ENCODE results near the gene SLC22A7.

Gene SLC22A7

DNA sequence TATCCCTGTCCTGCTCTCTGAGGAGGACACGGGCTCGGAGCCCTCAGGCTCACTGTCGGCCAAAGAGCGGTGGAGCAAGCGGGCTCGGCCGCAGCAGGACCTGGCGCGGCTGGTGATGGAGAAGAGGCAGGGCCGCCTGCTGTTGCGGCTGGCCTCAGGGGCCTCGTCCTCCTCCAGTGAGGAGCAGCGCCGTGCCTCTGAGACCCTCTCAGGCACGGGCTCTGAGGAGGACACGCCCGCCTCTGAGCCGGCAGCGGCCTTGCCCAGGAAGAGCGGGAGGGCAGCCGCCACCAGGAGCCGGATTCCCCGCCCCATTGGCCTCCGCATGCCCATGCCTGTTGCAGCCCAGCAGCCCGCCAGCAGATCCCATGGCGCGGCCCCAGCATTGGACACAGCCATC, 14.2 kb upstream of the SLC22A7 start:
- no peak for ATAC-seq

DNA sequence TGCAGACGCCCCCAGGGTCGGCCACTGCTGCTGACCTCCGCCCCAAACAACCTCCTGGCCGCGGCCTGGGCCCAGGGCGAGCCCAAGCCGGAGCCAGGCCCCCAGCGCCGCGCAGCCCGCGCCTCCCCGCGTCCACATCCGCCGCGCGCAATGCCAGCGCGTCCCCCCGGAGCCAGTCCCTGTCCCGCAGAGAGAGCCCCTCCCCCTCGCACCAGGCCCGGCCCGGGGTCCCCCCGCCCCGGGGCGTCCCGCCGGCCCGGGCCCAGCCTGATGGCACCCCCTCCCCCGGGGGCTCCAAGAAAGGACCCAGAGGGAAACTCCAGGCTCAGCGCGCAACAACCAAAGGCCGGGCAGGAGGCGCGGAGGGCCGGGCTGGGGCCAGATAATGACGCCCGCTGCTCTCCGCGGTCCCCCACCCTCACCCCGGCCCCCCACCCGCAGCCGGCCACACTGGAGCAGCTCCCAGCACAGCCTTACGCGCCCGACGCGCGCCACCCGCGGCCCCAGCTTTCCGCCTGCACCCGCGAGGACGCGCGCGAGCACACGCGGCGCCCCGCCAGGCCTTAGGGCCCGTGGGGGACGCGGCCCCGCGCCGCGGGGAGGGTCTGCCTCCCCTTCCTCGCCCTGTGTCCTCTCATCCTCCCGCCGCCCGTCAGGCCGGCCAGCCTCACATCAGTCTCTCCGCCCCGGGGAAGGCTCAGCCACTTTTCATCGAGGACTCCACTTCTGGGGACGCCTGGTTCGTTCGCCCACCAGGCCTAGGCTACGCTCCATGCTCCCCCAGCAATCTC, 12.9 kb upstream of the SLC22A7 start:
- no peak for ATAC-seq

- peak in 1 of 2 donors; percentile 10 for ATAC-seq
Measured at GRCh38 chr6:43285832-43286231, 12.2 kb upstream of the SLC22A7 start.

DNA sequence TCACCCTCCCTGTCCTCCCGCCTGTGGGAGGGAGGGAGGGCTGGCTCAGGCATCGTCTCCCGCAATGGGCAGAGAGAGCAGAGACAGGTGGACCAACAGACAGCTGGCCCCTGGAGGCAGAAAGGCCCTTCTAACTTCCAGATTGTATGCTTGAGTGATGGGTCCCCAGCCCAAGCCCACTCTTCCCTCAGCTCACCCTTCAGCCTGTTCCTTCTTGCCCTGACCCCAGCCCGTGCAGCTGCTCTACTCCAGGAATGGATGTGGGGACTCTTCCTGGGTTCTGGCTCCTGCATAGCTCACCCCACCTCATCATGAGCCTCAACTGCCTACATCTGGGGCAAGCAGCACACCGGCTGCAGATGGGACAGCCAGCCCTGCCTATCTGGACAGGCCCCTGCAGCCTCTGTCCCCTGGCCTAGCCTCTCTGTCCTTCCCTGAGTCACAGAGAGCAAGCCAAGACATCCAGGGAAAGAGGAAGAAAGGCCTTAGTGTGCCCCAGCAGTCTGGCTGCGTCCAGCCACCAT, 11.5 kb upstream of the SLC22A7 start:
- ATAC-seq, result no peak

DNA sequence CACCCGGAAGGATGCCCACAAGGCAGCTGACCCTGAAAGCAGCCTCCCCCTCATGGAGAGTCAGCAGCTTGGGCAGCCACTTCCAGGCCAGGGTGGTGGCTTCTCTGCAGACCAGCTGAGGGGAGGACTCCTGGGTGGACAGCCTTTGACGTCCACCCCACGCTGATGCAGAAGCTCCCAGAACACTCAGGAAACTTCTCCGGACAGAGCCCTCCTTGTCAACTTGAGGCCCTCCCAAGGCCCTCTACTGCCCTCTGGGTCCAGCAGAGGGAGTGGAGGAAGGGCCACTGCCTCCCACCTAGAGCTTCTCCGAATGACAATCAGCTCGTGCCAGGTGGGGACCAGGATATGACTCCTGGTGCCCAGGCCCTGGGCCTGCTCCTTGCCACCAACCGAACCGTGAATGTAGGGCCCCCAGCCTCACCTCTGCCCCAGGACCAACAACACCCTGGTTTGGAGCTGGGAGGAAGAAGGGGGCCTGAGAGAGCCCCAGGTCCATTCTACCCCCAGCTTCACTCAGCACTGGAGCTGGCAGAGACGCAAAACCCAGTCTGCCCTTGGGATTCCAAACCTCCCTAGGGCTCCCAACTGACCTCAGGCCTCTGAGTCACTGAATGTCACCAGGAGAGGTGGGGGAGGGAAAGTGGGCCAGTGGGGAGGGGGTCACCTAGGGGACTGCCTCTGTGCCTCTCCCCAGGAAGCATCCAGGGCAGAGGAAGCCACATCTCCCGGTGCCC, 10.9 kb upstream of the SLC22A7 start:
- ATAC-seq, result no peak

DNA sequence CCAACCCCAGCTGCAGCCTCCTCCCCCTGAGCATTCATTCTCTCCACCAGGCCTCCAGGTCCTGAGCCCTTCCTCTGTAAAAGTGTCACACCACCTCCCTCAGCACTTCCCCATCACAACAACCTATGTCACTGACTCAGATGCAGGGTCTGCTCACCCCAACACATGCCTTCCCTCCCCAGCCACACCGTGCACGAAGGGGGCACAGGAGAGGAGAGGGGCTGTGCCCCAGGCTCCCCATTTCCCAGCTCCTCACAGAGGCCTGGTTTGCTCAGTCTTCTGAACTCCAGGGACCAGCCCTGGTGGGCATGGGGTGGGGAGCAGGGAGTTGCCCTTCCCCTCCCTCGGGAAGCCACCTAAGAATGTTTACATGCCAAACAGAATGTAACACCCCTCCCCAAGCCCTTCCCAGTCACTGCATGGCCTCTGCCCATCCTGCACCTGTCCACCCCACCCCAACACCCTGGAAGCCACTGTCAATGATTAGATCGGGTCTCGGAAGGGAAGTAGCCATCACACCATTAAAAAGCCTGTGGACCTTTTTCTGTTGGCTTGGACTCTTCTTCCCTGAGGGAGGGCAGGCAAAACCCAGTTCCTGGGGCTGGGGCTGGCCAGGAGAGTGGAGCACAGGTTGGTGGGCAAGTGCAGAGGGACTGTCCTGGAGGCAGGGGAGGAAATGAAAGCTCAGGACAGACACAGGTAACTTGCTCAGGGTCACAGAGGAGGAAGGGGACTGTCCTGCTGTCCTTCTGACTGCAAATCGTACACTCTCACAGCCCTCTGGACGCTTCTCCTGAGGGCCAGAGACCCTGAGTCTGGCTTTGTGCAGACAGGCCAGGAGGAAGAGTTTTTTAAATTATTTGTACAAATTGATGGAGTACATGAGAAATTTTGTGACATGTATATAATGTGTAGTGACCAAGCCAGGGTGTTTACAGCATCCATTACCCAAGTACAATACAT, 10.1 kb upstream of the SLC22A7 start:
- ATAC-seq, result no peak

DNA sequence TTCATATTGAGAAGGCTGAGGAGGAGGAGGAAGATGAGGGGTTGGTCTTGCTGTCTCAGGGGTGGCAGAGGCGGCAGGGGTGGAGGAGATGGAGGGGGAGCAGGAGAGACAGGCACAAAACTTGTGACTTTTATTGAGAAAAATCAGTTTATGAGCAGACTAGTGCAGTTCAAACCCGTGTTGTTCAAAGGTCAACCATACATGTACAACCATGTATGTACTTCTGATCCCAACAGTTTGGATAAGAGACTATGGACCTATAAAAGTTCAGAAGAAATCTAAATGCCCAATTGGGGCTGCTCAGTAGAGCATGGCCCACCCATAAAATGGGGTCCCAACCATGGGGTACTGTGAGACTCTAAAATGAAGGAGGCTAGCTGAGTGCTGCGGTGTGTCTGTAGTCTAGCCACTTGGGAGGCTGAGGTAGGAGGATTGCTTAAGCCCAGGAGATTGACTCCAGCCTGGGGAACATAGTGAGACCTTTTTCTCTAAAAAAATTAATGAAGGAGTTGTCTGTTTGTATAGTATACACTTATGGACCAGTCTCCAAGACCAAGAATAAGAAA, 7.6 kb upstream of the SLC22A7 start:
- ATAC-seq, result no peak

- ATAC-seq, result no peak
Measured at GRCh38 chr6:43290905-43291355, 7.1 kb upstream of the SLC22A7 start.

DNA sequence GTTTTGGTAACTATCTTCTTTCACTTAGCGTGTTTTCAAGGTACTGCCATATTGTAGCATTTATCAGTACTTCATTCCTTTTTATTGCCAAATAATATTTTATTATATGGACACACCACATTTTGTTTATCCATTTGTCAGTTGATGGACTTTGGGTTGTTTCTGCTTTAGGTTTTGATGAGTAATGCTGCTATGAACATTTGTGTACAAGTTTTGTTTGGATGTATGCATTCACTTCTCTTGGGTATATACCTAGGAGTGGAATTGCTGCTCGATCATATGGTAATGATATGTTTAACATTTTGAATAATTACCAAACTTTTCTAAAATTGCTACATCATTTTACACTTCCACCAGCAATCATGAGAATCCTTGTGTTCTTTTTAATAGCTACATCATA, 6.4 kb upstream of the SLC22A7 start:
- ATAC-seq, result no peak

- ATAC-seq, result no peak
Measured at GRCh38 chr6:43292341-43292740, 5.7 kb upstream of the SLC22A7 start.

DNA sequence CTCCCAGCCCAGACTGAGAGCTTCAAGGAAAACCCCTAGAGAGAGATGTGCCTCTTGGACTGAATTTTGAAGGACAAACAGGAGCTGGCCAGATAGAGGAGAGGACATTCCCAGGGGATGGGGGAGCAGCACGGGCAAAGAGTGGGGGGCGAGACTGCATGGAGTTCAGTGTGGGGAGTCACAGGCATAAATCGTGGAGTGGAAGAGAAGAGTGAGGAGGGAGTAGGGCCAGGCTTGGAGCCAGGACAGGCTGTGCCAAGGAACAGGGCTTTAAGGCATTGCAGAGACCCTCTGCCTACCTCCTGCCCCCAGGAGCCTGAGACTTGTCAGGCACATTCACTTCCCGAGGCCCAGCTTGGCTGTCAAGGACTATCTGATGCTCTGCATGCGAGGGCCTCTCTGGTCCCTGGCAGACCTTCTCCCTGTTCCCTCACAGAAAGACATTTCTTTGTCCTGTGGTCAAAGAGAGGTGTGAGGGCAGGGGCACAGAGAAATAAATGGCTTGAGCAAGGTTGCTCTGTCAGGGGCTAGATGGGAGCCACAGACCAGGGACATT, 5.2 kb upstream of the SLC22A7 start:
- ATAC-seq, result no peak

DNA sequence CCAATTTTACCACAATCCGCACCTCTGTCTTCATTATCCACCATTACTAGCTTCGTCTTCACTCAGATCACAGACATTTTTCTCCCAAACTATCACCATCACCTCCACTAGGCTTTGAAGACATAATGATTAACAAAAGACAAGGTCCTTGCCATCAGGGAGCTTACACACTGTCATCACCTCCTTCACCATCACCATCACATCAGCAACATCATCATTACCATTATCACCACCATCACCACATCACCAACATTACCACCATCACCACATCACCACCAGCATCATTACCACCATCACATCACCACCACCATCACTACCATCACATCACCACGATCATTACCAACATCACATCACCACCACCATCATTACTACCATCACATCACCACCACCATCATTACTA, 4.4 kb upstream of the SLC22A7 start:
- no peak for ATAC-seq

DNA sequence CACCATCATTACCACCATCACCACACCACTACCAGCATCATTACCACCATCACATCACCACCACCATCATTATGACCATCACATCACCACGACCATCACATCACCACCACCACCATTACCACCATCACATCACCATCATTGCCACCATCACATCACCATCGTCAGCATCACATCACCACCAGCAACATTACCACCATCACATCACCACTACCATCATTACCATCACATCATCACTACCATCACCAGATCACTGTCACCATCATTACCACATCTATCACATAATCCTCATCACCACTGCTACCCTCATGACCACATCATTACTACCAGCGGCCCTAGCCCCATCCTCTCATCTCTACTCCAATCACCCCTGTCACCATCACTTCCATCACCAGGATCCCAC, 3.5 kb upstream of the SLC22A7 start:
- ATAC-seq, result no peak

- no peak for ATAC-seq
Measured at GRCh38 chr6:43295456-43295855, 2.6 kb upstream of the SLC22A7 start.

DNA sequence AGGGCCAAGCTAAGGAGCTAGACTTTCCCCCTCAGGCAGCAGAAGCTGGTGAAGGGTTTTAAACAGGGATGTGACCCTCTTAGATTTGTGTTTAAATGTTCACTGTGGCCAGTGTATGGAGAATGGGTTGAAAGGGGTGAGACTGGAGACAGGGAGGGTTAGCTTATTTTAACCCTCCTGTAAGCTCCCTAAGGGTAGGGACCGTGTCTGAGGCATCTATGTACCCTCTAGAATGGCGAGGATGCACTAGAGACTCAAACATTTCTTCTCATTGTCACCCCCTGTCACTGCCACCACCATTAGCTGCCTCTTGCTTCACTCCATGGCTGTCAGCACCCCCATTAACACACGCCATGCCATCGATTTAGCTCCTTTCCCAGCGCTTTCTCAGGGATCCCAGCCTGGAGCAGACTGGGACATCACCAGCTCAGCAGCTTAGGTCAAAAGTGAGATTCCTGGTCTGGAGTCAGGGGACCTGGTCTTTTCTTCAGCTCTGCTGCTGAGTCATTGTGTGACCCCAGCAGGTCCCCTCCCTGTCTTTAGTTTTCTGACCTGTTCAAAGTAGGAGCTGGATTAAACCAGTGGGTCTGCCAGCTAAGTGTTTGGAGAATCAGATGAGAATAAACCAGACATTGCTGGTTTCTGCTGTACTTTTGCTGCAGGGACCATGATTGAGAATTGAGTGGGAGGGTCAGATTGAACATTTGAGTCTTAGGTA, 1.1 kb upstream of the SLC22A7 start:
- no peak for ATAC-seq

GRCh38 chr6:43298565-43299337, 691 bp downstream of the SLC22A7 start:
- no peak for ATAC-seq

DNA sequence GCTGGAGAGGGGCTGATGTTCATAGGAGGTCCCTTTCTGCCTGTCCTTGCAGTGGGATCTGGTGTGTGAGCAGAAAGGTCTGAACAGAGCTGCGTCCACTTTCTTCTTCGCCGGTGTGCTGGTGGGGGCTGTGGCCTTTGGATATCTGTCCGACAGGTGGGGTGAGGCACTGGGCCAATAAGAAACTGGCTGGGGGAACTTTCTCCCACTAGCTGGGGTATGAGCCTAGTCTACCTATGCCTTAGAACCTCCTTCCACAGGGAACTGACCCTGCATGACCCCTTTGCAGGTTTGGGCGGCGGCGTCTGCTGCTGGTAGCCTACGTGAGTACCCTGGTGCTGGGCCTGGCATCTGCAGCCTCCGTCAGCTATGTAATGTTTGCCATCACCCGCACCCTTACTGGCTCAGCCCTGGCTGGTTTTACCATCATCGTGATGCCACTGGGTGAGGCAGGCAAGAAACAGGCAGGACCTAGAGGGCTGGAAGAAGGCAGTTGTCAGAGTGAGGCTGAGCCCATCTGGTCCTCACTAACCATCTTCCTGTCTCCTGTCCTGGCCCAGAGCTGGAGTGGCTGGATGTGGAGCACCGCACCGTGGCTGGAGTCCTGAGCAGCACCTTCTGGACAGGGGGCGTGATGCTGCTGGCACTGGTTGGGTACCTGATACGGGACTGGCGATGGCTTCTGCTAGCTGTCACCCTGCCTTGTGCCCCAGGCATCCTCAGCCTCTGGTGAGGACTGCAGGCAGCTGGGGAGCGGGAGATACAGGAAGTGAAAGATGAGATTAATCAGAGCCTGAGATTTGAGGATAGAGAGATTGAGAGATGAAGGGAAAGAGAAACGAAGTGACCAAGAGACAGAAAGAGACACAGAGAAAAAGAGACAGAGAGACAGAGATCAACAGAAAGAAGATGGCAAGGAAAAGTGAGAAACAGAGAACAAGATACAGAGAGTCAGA, 1.6 kb downstream of the SLC22A7 start:
- ATAC-seq, result no peak

DNA sequence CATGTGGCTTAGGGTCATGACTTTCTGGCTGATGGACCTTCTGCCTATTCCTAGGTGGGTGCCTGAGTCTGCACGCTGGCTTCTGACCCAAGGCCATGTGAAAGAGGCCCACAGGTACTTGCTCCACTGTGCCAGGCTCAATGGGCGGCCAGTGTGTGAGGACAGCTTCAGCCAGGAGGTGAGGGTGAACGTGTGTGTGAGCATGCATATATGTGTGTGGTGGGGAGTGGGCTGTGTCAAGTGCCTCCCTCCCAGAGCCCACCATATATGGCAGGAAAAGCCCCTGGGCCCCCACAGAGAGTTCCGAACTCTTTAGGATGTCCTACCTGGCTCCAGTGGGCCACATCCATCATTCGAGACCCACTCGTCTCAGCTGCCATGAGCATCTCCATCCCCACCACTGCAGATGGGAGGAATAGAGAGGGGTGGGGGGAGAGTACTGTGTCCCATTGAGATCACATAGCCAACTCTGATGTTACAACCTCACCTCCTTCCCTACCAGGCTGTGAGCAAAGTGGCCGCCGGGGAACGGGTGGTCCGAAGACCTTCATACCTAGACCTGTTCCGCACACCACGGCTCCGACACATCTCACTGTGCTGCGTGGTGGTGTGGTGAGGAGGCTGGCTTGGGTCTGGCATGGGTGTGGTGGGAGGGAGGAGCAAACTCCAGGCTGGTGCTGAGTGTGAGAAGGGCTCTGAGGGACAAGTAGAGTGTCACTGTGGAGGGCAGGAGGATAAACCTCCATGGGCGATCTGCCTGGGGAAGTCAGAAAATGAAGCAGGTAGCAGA, 3.2 kb downstream of the SLC22A7 start:
- no peak for ATAC-seq

- ATAC-seq, result no peak
Measured at GRCh38 chr6:43302126-43302525, 4.1 kb downstream of the SLC22A7 start.
